Measurements from ENCODE around the gene CD244.
"Not testable (repeated sequence)": the region's sequence is repeated elsewhere in the genome, so short reads cannot be mapped to it uniquely, and the experiment has no call there.

Gene CD244

GRCh38 chr1:160885042-160885441, 22.4 kb upstream of the CD244 start, which contains the start of gene ITLN1:
Gene ITLN1, minus strand, starts transcription at chr1:160885180. Its CDS starts 303 bp downstream, at chr1:160884877.
- TF ChIP-seq CTCF (IDR thresholded peaks at IDR 0.05; ENCODE audit: borderline replicate concordance, control extremely low read depth, extremely low read depth, insufficient read depth, missing control alignments): no peak
- DNase-seq (ENCODE audit: low spot score): no peak
- in situ Hi-C loops (cut with MboI; ENCODE audit: low sequenced_read_pairs, unreplicated experiment): no loop called here

- in situ Hi-C loops (cut with MboI; ENCODE audit: low sequenced_read_pairs, unreplicated experiment): no loop called here
- no peak for TF ChIP-seq CTCF (IDR thresholded peaks at IDR 0.05; ENCODE audit: borderline replicate concordance, control extremely low read depth, extremely low read depth, insufficient read depth, missing control alignments)
- DNase-seq (ENCODE audit: low spot score): no peak
These were observed 21.9 kb upstream of the CD244 start for GRCh38 chr1:160884579-160884978.

- no peak for TF ChIP-seq CTCF (IDR thresholded peaks at IDR 0.05; ENCODE audit: borderline replicate concordance, control extremely low read depth, extremely low read depth, insufficient read depth, missing control alignments)
- DNase-seq (ENCODE audit: low spot score): no peak
- in situ Hi-C loops (cut with MboI; ENCODE audit: low sequenced_read_pairs, unreplicated experiment): no loop called here
These were observed 21.2 kb upstream of the CD244 start for GRCh38 chr1:160883581-160884513.

GRCh38 chr1:160882582-160882981, 19.9 kb upstream of the CD244 start:
- no peak for DNase-seq (ENCODE audit: low spot score)
- no peak for TF ChIP-seq CTCF (IDR thresholded peaks at IDR 0.05; ENCODE audit: borderline replicate concordance, control extremely low read depth, extremely low read depth, insufficient read depth, missing control alignments)
- in situ Hi-C loops (cut with MboI; ENCODE audit: low sequenced_read_pairs, unreplicated experiment): no loop called here

- DNase-seq (ENCODE audit: low spot score); in situ Hi-C loops (cut with MboI; ENCODE audit: low sequenced_read_pairs, unreplicated experiment): not testable (repeated sequence)
These were observed 18.6 kb upstream of the CD244 start for GRCh38 chr1:160881264-160881663.

GRCh38 chr1:160880216-160880615, 17.5 kb upstream of the CD244 start:
- no peak for DNase-seq (ENCODE audit: low spot score)
- in situ Hi-C loops (cut with MboI; ENCODE audit: low sequenced_read_pairs, unreplicated experiment): no loop called here
- no peak for TF ChIP-seq CTCF (IDR thresholded peaks at IDR 0.05; ENCODE audit: borderline replicate concordance, control extremely low read depth, extremely low read depth, insufficient read depth, missing control alignments)

- TF ChIP-seq CTCF (IDR thresholded peaks at IDR 0.05; ENCODE audit: borderline replicate concordance, control extremely low read depth, extremely low read depth, insufficient read depth, missing control alignments): no peak
- in situ Hi-C loops (cut with MboI; ENCODE audit: low sequenced_read_pairs, unreplicated experiment): no loop called here
- no peak for DNase-seq (ENCODE audit: low spot score)
These were observed 16.4 kb upstream of the CD244 start for GRCh38 chr1:160879056-160879455.
